HepG2 (cell line): ENCODE results near the gene ZG16B. TPM values are rescaled to one million over a fixed set of nuclear protein-coding genes. Genes with fewer than 3 reads are reported as not detected.

Source experiments
- HOXA3 ChIP-seq: sonication (generic); formaldehyde crosslinking; IDR thresholded peaks from 2 replicates; pipeline ENCODE4 v1.5.0; 2020; ENCODE audit warnings: missing genetic modification reagents
- POGZ ChIP-seq: sonication (generic); formaldehyde crosslinking; IDR thresholded peaks from 2 replicates; pipeline ENCODE4 v1.4.0; 2020; ENCODE audit warnings: mild to moderate bottlenecking, missing genetic modification reagents
- SAP130 ChIP-seq: IDR thresholded peaks from 2 replicates; pipeline ENCODE4 v1.6.1; 2016; ENCODE audit warnings: low read depth
- THRA ChIP-seq: sonication (generic); formaldehyde crosslinking; IDR thresholded peaks from 2 replicates; pipeline ENCODE4 v1.4.0; 2020; ENCODE audit warnings: missing genetic modification reagents, borderline replicate concordance
- XRCC5 ChIP-seq: fragments of 200-400 bp; formaldehyde crosslinking; optimal IDR thresholded peaks from 2 replicates; pipeline ENCODE3; 2017; ENCODE audit warnings: mild to moderate bottlenecking, low read length
- ZFY ChIP-seq: sonication (generic); formaldehyde crosslinking; IDR thresholded peaks from 2 replicates; pipeline ENCODE4 v1.4.0; 2020; ENCODE audit warnings: missing genetic modification reagents
- ZNF691 ChIP-seq: sonication (generic); formaldehyde crosslinking; IDR thresholded peaks from 2 replicates; pipeline ENCODE4 v1.4.0; 2020; ENCODE audit warnings: missing genetic modification reagents, low read depth, mild to moderate bottlenecking, borderline replicate concordance
- polyA plus RNA-seq, 8 experiments: library from polyadenylated mRNA; depleted of rRNA in 3 of 8; stranded (reverse) in 7 of 8; unstranded in 1 of 8; fragments of >200 nt; fragmentation: Illumina TruSeq in 4 of 8; extraction: Trizol in 4 of 8; gene quantifications; 2 replicates each; pipeline versions ENCODE4 v1.2.1 to v1.2.3, GENCODE V29; 2011 to 2016; ENCODE audit warnings: low read depth in 4 of 8, missing spikeins in 1 of 8, mixed read lengths in 1 of 8; ENCODE audit not compliant: insufficient read depth in 1 of 8
- total RNA-seq, 5 experiments: library from RNA; depleted of rRNA; stranded (reverse); fragments of >200 nt; fragmentation: Illumina TruSeq; extraction: Trizol; gene quantifications; 2 replicates each; pipeline ENCODE4 v1.2.3, GENCODE V29; 2016; ENCODE audit warnings: low read depth in 1 of 5
- TF ChIP-seq, protein P1 (sequence below): sonication (generic); formaldehyde crosslinking; IDR thresholded peaks from 2 replicates; pipeline ENCODE4 v1.9.0; 2021; ENCODE audit warnings: mild to moderate bottlenecking, missing genetic modification reagents
- TF ChIP-seq, protein P2 (sequence below): sonication (generic); formaldehyde crosslinking; IDR thresholded peaks from 2 replicates; pipeline ENCODE4 v1.4.0; 2020; ENCODE audit warnings: missing genetic modification reagents
- TF ChIP-seq, protein P3 (sequence below): sonication (generic); formaldehyde crosslinking; IDR thresholded peaks from 2 replicates; pipeline ENCODE4 v1.5.0; 2020; ENCODE audit warnings: mild to moderate bottlenecking, missing genetic modification reagents

The ZG16B gene
- total and polyA plus RNA-seq, 2 of the 13 experiments (the other 11 are each of a cell fraction or from before 2014, with no cell fraction given): 1.5 to 11.3 TPM

DNA sequence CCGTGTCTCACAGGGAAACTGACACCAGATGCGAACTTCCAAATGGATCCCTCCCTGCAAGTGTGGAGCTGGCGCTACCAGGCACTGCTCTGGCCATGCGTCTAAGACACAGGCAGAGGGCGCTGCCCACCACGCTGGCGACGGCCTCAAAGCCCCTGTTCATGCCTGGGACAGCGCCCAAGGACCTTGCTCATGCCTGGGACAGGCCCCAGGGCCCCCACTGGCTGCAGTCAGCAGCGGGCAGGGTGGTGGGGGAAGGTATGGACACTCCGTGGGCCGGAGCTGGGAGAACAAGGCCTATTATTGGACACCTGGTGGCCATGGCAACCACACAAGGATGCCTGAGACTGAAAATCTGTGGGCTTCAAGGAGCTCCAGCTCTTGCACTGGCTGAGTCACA lies 8.8 kb downstream of the ZG16B start (continued):
- TF ChIP-seq, protein P1, sequence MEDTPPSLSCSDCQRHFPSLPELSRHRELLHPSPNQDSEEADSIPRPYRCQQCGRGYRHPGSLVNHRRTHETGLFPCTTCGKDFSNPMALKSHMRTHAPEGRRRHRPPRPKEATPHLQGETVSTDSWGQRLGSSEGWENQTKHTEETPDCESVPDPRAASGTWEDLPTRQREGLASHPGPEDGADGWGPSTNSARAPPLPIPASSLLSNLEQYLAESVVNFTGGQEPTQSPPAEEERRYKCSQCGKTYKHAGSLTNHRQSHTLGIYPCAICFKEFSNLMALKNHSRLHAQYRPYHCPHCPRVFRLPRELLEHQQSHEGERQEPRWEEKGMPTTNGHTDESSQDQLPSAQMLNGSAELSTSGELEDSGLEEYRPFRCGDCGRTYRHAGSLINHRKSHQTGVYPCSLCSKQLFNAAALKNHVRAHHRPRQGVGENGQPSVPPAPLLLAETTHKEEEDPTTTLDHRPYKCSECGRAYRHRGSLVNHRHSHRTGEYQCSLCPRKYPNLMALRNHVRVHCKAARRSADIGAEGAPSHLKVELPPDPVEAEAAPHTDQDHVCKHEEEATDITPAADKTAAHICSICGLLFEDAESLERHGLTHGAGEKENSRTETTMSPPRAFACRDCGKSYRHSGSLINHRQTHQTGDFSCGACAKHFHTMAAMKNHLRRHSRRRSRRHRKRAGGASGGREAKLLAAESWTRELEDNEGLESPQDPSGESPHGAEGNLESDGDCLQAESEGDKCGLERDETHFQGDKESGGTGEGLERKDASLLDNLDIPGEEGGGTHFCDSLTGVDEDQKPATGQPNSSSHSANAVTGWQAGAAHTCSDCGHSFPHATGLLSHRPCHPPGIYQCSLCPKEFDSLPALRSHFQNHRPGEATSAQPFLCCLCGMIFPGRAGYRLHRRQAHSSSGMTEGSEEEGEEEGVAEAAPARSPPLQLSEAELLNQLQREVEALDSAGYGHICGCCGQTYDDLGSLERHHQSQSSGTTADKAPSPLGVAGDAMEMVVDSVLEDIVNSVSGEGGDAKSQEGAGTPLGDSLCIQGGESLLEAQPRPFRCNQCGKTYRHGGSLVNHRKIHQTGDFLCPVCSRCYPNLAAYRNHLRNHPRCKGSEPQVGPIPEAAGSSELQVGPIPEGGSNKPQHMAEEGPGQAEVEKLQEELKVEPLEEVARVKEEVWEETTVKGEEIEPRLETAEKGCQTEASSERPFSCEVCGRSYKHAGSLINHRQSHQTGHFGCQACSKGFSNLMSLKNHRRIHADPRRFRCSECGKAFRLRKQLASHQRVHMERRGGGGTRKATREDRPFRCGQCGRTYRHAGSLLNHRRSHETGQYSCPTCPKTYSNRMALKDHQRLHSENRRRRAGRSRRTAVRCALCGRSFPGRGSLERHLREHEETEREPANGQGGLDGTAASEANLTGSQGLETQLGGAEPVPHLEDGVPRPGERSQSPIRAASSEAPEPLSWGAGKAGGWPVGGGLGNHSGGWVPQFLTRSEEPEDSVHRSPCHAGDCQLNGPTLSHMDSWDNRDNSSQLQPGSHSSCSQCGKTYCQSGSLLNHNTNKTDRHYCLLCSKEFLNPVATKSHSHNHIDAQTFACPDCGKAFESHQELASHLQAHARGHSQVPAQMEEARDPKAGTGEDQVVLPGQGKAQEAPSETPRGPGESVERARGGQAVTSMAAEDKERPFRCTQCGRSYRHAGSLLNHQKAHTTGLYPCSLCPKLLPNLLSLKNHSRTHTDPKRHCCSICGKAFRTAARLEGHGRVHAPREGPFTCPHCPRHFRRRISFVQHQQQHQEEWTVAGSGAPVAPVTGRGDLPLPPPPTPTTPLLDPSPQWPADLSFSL (CRISPR knock-in tag): no peak
- TF ChIP-seq, protein P2, sequence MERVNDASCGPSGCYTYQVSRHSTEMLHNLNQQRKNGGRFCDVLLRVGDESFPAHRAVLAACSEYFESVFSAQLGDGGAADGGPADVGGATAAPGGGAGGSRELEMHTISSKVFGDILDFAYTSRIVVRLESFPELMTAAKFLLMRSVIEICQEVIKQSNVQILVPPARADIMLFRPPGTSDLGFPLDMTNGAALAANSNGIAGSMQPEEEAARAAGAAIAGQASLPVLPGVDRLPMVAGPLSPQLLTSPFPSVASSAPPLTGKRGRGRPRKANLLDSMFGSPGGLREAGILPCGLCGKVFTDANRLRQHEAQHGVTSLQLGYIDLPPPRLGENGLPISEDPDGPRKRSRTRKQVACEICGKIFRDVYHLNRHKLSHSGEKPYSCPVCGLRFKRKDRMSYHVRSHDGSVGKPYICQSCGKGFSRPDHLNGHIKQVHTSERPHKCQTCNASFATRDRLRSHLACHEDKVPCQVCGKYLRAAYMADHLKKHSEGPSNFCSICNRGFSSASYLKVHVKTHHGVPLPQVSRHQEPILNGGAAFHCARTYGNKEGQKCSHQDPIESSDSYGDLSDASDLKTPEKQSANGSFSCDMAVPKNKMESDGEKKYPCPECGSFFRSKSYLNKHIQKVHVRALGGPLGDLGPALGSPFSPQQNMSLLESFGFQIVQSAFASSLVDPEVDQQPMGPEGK (CRISPR knock-in tag): peak; percentile 97
- TF ChIP-seq, protein P3, sequence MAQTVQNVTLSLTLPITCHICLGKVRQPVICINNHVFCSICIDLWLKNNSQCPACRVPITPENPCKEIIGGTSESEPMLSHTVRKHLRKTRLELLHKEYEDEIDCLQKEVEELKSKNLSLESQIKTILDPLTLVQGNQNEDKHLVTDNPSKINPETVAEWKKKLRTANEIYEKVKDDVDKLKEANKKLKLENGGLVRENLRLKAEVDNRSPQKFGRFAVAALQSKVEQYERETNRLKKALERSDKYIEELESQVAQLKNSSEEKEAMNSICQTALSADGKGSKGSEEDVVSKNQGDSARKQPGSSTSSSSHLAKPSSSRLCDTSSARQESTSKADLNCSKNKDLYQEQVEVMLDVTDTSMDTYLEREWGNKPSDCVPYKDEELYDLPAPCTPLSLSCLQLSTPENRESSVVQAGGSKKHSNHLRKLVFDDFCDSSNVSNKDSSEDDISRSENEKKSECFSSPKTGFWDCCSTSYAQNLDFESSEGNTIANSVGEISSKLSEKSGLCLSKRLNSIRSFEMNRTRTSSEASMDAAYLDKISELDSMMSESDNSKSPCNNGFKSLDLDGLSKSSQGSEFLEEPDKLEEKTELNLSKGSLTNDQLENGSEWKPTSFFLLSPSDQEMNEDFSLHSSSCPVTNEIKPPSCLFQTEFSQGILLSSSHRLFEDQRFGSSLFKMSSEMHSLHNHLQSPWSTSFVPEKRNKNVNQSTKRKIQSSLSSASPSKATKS (CRISPR knock-in tag): no peak
- TF ChIP-seq THRA (CRISPR knock-in tag) (peak; percentile 32; the same call in 1 of the 2 replicates), ZNF691 (CRISPR knock-in tag) (no peak), POGZ (0 out of 2 replicates have a peak, but pooled peaks have one; percentile 22), XRCC5 (peak; percentile 90), HOXA3 (CRISPR knock-in tag) (peak; percentile 45; the same call in 1 of the 2 replicates), SAP130 (CRISPR knock-in tag) (peak; percentile 51; the same call in 1 of the 2 replicates), ZFY (CRISPR knock-in tag) (peak; percentile 60)
